Measurements from ENCODE around the gene TMEM192. TPM values are rescaled to one million over a fixed set of nuclear protein-coding genes. Genes with fewer than 3 reads are reported as not detected.
"Not testable (repeated sequence)": the region's sequence is repeated elsewhere in the genome, so short reads cannot be mapped to it uniquely, and the experiment has no call there.

TMEM192 gene
- total RNA-seq, 1 experiment from 2014 or later: 11.7 TPM

- no peak for DNase-seq (ENCODE audit: low read depth)
Measured at GRCh38 chr4:165106518-165106917, 6.1 kb downstream of the TMEM192 start.

DNA sequence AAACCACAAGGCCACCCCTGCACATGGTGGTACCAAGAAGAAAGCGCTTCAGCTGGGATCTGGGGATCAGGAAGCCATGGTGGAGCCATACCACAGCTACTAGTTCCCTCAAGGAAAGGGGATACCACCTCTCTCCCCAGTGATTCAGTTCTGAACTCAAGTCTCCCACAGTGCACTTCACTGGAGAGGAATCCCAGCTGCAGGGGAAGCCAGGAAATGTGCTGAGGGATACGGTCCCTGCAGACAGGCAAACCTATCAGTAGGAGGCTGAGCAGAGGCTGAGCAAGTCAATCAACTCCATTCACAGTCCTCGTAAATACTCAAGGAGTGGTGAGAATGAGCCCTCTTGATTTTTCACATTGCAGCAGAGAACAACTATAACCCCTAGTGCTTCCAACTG, 11.0 kb downstream of the TMEM192 start:
- DNase-seq (ENCODE audit: low read depth): no peak
- in situ Hi-C loops (cut with HindIII; ENCODE audit: low pct_unique_long_range_greater_than_20kb, low sequenced_read_pairs): no loop called here

More at GRCh38 chr4:165106518-165106917, 6.1 kb downstream of the TMEM192 start:
- in situ Hi-C loops (cut with HindIII; ENCODE audit: low pct_unique_long_range_greater_than_20kb, low sequenced_read_pairs): no loop called here

DNA sequence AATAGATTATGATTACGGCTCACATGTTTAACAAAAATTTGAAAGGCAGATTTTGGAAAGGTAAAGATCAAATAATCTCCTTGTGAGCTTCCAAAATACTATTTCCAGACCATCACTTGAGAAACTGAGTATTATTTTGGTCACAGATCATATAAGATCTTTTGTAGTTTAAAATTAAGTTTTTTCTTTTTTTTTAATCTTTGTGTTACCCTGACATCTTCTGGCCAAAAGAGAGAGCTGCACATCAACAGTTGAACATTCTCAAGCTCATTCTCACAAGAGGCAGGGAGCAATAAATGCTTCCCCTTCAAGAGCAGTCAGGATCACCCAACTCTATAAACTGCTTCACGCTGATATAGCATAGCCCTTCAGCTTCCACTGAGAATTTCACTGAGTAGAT, 15.9 kb downstream of the TMEM192 start:
- DNase-seq (ENCODE audit: low read depth): peak; percentile 15
- in situ Hi-C loops (cut with HindIII; ENCODE audit: low pct_unique_long_range_greater_than_20kb, low sequenced_read_pairs): no loop called here

DNA sequence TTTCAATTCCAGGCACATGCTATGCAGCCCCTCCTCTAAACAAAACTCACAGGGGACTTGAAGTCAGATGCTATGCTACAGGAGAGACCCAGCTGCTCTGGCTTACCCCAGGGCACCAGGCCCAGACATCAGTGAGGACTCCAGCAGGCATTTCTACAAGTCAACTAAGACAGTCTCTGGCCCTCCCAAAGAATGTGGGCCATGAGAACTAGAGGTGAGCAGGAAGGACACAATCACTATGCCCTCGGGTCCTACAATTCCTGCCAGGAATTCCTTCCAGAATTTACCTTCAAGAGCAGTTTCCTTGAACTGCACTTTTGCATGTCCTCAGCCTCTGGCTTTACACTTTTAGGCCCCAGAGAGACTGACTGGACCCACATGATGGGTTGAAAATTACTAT, 17.4 kb downstream of the TMEM192 start:
- DNase-seq (ENCODE audit: low read depth): no peak
- in situ Hi-C loops (cut with HindIII; ENCODE audit: low pct_unique_long_range_greater_than_20kb, low sequenced_read_pairs): no loop called here

DNA sequence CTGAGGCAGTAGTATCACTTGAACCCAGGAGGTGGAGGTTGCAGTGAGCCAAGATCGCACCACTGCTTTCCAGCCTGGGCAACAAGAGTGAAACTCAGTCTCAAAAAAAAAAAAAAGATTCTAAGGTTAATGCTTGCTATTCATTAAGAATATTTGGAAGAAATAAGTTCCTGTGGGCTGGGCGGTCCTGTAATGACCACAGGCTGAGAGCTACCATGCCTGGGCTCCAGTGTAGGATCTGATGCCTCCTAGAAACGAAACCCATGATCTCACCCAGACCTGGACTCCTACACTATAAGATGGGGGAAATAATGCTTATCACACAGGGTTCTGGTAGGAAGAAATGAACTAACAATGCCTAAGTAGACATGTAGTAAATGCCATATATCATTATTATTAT, 17.8 kb downstream of the TMEM192 start:
- in situ Hi-C loops (cut with HindIII; ENCODE audit: low pct_unique_long_range_greater_than_20kb, low sequenced_read_pairs): no loop called here
- no peak for DNase-seq (ENCODE audit: low read depth)

GRCh38 chr4:165092187-165092586, 20.5 kb downstream of the TMEM192 start:
- DNase-seq (ENCODE audit: low read depth); in situ Hi-C loops (cut with HindIII; ENCODE audit: low pct_unique_long_range_greater_than_20kb, low sequenced_read_pairs): not testable (repeated sequence)

GRCh38 chr4:165088366-165088765, 24.3 kb downstream of the TMEM192 start:
- DNase-seq (ENCODE audit: low read depth): no peak
- in situ Hi-C loops (cut with HindIII; ENCODE audit: low pct_unique_long_range_greater_than_20kb, low sequenced_read_pairs): no loop called here

GRCh38 chr4:165085946-165086345, 26.7 kb downstream of the TMEM192 start:
- no peak for DNase-seq (ENCODE audit: low read depth)
- in situ Hi-C loops (cut with HindIII; ENCODE audit: low pct_unique_long_range_greater_than_20kb, low sequenced_read_pairs): no loop called here

GRCh38 chr4:165084787-165085186, 27.9 kb downstream of the TMEM192 start:
- DNase-seq (ENCODE audit: low read depth); in situ Hi-C loops (cut with HindIII; ENCODE audit: low pct_unique_long_range_greater_than_20kb, low sequenced_read_pairs): not testable (repeated sequence)

- peak; percentile 12 for DNase-seq (ENCODE audit: low read depth)
- in situ Hi-C loops (cut with HindIII; ENCODE audit: low pct_unique_long_range_greater_than_20kb, low sequenced_read_pairs): no loop called here
Measured at GRCh38 chr4:165079476-165079875, 33.2 kb downstream of the TMEM192 start.

DNA sequence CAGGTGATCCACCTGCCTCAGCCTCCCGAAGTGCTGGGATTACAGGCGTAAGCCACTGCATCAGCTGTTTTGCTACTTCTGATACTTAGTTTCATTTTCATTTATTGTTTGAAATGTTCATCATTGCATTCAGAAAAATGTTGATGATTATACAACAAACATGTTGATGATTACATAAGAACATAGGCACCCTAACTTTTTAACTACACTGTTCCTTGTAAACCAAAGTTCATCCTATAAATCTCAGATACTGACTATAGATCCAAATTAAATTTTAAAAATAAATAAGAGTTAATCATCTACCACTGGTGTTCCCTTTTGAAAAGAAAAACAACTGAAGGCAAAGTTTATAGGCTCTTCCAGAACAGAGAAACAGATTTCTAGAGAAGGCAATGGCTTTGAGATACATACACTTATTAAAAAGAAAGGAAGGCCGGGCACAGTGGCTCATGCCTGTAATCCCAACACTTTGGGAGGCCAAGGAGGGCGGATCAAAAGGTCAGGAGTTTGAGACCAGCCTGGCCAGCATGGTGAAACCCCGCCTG, 35.6 kb downstream of the TMEM192 start:
- DNase-seq (ENCODE audit: low read depth): no peak
- in situ Hi-C loops (cut with HindIII; ENCODE audit: low pct_unique_long_range_greater_than_20kb, low sequenced_read_pairs): no loop called here

GRCh38 chr4:165073346-165073745, 39.3 kb downstream of the TMEM192 start:
- DNase-seq (ENCODE audit: low read depth); in situ Hi-C loops (cut with HindIII; ENCODE audit: low pct_unique_long_range_greater_than_20kb, low sequenced_read_pairs): not testable (repeated sequence)

GRCh38 chr4:165070560-165070959, 42.1 kb downstream of the TMEM192 start:
- no peak for DNase-seq (ENCODE audit: low read depth)
- in situ Hi-C loops (cut with HindIII; ENCODE audit: low pct_unique_long_range_greater_than_20kb, low sequenced_read_pairs): no loop called here

DNA sequence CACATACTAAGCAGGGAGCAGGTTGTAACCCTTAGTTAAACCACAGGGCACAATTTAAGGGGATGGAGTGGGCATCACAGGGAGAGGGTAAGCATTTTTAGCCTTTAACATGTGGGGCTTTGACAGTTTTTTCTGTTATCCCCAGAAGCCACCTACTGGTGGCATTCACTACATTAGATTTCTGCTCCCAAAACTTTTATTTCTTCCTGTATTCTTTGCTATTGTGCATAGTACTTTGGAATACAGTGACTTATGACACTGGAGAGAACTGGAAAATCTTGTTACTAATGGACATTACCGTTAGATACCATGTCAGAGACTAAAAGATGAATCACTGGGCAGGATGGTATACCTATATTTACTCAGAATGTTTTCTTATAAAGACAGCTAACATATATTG, 51.7 kb downstream of the TMEM192 start:
- in situ Hi-C loops (cut with HindIII; ENCODE audit: low pct_unique_long_range_greater_than_20kb, low sequenced_read_pairs): no loop called here
- no peak for DNase-seq (ENCODE audit: low read depth)

DNA sequence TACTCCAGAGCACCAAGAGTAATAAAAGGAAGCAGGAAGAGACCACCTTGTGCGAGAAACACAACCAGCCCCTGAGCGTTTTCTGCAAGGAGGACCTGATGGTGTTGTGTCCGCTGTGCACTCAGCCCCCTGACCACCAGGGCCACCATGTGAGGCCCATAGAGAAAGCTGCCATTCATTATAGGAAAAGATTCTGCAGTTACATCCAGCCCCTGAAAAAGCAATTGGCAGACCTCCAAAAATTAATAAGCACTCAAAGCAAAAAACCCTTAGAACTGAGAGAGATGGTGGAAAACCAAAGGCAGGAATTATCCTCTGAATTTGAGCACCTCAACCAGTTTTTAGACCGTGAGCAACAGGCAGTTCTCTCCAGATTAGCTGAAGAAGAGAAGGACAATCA, 53.3 kb downstream of the TMEM192 start:
- no peak for DNase-seq (ENCODE audit: low read depth)

DNA sequence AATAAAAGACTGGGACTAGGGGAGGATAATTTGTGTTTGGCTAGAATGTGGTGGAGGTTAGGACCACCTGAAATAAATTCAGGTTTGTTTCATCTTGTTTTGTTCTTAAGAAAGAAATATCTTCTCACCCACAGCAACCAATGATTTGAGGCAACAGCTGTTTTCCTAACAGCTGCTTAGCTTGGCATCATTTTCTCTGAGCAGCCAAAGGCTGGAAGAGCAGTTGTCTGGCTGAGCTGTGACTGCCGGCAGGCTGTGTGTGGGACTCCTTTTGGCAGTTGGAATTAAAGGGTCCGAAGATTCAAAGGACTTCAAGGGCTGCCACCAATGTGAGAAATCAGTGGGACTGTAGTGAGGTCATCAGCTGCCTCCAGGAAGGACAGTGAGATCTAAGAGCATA, 54.0 kb downstream of the TMEM192 start:
- DNase-seq (ENCODE audit: low read depth): no peak
- in situ Hi-C loops (cut with HindIII; ENCODE audit: low pct_unique_long_range_greater_than_20kb, low sequenced_read_pairs): no loop called here

More for the DNA sequence above, 53.3 kb downstream of the TMEM192 start:
- in situ Hi-C loops (cut with HindIII; ENCODE audit: low pct_unique_long_range_greater_than_20kb, low sequenced_read_pairs): no loop called here

DNA sequence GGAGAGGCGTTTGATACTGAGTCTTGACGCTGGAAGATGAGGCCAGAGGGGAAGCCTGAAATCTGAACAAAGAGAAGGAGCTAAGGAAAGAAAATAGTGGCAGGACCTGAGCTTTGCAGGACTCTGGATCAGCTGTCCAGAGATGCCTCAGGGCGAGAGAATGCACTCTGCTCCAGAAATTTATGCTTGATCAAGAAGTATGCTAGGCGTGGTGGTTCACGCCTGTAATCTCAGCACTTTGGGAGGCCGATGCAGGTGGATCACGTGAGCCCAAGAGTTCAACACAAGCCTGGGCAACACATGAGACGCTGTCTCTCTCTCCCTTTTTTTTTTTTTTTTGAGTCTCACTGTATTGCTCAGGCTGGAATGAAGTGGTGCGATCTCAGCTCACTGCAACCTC, 57.1 kb downstream of the TMEM192 start:
- no peak for DNase-seq (ENCODE audit: low read depth)
- in situ Hi-C loops (cut with HindIII; ENCODE audit: low pct_unique_long_range_greater_than_20kb, low sequenced_read_pairs): no loop called here

- no peak for DNase-seq (ENCODE audit: low read depth)
- in situ Hi-C loops (cut with HindIII; ENCODE audit: low pct_unique_long_range_greater_than_20kb, low sequenced_read_pairs): no loop called here
Measured at GRCh38 chr4:165053645-165054044, 59.0 kb downstream of the TMEM192 start, which contains the start of gene TRIM75. Gene TRIM75, plus strand, starts transcription at chr4:165053866. Its CDS starts 5,282 bp downstream, at chr4:165059148.

- DNase-seq (ENCODE audit: low read depth): no peak
- in situ Hi-C loops (cut with HindIII; ENCODE audit: low pct_unique_long_range_greater_than_20kb, low sequenced_read_pairs): no loop called here
Measured at GRCh38 chr4:165052627-165053026, 60.0 kb downstream of the TMEM192 start.

- in situ Hi-C loops (cut with HindIII; ENCODE audit: low pct_unique_long_range_greater_than_20kb, low sequenced_read_pairs): no loop called here
- DNase-seq (ENCODE audit: low read depth): no peak
Measured at GRCh38 chr4:165048170-165048569, 64.5 kb downstream of the TMEM192 start.
